SU-DHL-6 (cell line): ENCODE results near the gene KRTAP4-4.

Source experiments
- H2AFZ ChIP-seq: fragments of 200-600 bp; sonication (generic); 2 replicates; pipeline ENCODE4 v1.6.1; 2014; ENCODE audit warnings: low read depth, mild to moderate bottlenecking, moderate library complexity, mixed read lengths, antibody characterized with exemption, low read length; ENCODE audit not compliant: severe bottlenecking
- H3F3A ChIP-seq: fragments of 200-600 bp; shearing (Covaris generic); 2 replicates; pipeline ENCODE4 v1.6.0; 2016; ENCODE audit warnings: antibody characterized with exemption, mild to moderate bottlenecking; ENCODE audit not compliant: insufficient read depth
- H3K27ac ChIP-seq: fragments of 200-600 bp; sonication (generic); 2 replicates; pipeline ENCODE4 v1.5.1; 2016; ENCODE audit warnings: low read depth, mild to moderate bottlenecking, low read length, moderate library complexity, mixed read lengths
- H3K27me3 ChIP-seq: fragments of 200-600 bp; sonication (generic), shearing (Covaris generic); 2 replicates; pipeline ENCODE4 v1.6.0; 2014; ENCODE audit warnings: mild to moderate bottlenecking, low read length
- H3K36me3 ChIP-seq: fragments of 200-600 bp; sonication (generic); 2 replicates; pipeline ENCODE4 v1.6.1; 2014; ENCODE audit warnings: mild to moderate bottlenecking, low read length, mixed read lengths
- H3K4me2 ChIP-seq: fragments of 300-600, 200-600 bp; shearing (Covaris generic), sonication (generic); 2 replicates; pipeline ENCODE4 v1.6.0; 2014; ENCODE audit warnings: low read length, low read depth, mild to moderate bottlenecking; ENCODE audit not compliant: poor library complexity, severe bottlenecking
- H3K4me3 ChIP-seq: fragments of 200-600 bp; sonication (generic); 2 replicates; pipeline ENCODE4 v1.5.1; 2014; ENCODE audit warnings: antibody characterized with exemption, low read length, mild to moderate bottlenecking, mixed read lengths; ENCODE audit not compliant: insufficient read depth, poor library complexity, severe bottlenecking
- H3K79me2 ChIP-seq: fragments of 200-600 bp; sonication (generic); 2 replicates; pipeline ENCODE4 v1.6.1; 2014; ENCODE audit warnings: mild to moderate bottlenecking, low read length, moderate library complexity; ENCODE audit not compliant: insufficient read depth
- H3K9ac ChIP-seq: fragments of 200-600 bp; sonication (generic); 2 replicates; pipeline ENCODE4 v1.7.0; 2014; ENCODE audit warnings: mild to moderate bottlenecking, low read length
- H3K9me2 ChIP-seq: fragments of 200-600 bp; sonication (generic); replicated peaks from 2 replicates; pipeline ENCODE4 v1.6.1; 2014; ENCODE audit warnings: low read length; ENCODE audit not compliant: insufficient read depth
- H3K9me3 ChIP-seq: fragments of 200-600 bp; sonication (generic); 2 replicates; pipeline ENCODE4 v1.6.1; 2014; ENCODE audit warnings: low read length, mixed read lengths; ENCODE audit not compliant: insufficient read depth
- H4K20me1 ChIP-seq: fragments of 200-600 bp; sonication (generic); 2 replicates; pipeline ENCODE4 v1.6.1; 2014; ENCODE audit warnings: low read depth, mild to moderate bottlenecking, antibody characterized with exemption, low read length, moderate library complexity, mixed read lengths
- EZH2phosphoT487 ChIP-seq: fragments of 200-600 bp; sonication (generic), shearing (Covaris generic); conservative IDR thresholded peaks from 2 replicates; pipeline ENCODE4 v1.6.1; 2018; ENCODE audit warnings: mild to moderate bottlenecking, antibody characterized with exemption, low read length, moderate library complexity, mixed read lengths
- TF ChIP-seq, protein P1 (sequence below): fragments of 200-600 bp; sonication (generic); IDR thresholded peaks from one replicate; pipeline ENCODE4 v1.5.1; 2017; ENCODE audit warnings: antibody characterized with exemption, mild to moderate bottlenecking, low read length, moderate library complexity; ENCODE audit not compliant: insufficient read depth, poor library complexity, severe bottlenecking

KRTAP4-4 gene

DNA sequence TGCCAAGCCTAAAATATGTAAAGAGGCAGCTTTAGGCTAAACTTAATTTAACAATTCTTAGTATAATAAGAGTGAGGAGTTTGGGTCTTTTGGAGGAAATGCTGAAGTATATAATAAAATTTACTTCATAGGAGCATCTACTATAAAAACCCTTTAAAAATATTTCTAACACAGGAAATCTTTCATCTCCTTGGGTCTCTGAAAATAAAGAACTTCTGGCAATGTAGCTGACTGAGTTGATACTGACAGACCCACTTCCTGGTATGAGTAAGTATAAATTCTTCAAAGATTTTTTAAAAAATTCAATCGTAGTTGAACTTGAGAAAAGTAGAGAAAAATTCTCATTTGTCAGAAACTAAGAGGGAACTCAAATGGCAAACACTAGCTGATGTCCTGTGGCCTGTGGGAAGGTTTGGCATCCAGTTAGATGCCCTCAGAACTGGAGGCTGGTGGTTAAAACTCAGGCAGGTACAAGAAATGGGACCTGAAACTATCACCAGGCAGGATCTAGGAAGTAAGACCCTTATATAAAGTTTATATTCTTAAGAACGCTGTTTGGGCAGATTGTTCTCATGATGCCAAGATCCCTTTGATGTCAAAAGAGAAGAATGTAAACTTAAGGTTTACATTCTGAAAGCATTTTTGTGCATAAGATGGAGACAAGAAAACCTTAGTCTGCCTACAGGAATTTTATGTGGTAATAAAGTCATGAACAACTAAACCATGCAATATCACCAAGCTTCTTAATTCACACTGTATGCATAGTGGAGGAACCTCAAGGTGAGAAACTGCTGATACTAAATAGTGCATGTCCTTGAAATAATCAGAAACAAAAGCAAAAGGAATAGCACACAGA is 26.4 kb downstream of the KRTAP4-4 start:
- H3K27ac ChIP-seq: no peak overlapping the region
- H3K4me2 ChIP-seq: no peak overlapping the region
- H4K20me1 ChIP-seq: no peaks in the 10 kb centered on the region
- H3K4me3 ChIP-seq: no peak overlapping the region
- H3F3A ChIP-seq: no peaks in the 10 kb centered on the region
- H3K27me3 ChIP-seq: no peaks in the 10 kb centered on the region
- no peaks in the 10 kb centered on the region for H3K9me3 ChIP-seq
- no peak overlapping the region for H2AFZ ChIP-seq
- no peaks in the 10 kb centered on the region for H3K9me2 ChIP-seq
- no peak for TF ChIP-seq EZH2phosphoT487
- TF ChIP-seq, protein P1, sequence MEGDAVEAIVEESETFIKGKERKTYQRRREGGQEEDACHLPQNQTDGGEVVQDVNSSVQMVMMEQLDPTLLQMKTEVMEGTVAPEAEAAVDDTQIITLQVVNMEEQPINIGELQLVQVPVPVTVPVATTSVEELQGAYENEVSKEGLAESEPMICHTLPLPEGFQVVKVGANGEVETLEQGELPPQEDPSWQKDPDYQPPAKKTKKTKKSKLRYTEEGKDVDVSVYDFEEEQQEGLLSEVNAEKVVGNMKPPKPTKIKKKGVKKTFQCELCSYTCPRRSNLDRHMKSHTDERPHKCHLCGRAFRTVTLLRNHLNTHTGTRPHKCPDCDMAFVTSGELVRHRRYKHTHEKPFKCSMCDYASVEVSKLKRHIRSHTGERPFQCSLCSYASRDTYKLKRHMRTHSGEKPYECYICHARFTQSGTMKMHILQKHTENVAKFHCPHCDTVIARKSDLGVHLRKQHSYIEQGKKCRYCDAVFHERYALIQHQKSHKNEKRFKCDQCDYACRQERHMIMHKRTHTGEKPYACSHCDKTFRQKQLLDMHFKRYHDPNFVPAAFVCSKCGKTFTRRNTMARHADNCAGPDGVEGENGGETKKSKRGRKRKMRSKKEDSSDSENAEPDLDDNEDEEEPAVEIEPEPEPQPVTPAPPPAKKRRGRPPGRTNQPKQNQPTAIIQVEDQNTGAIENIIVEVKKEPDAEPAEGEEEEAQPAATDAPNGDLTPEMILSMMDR: no peak
- H3K9ac ChIP-seq: no peak overlapping the region
- no peaks in the 10 kb centered on the region for H3K79me2 ChIP-seq
- no peaks in the 10 kb centered on the region for H3K36me3 ChIP-seq

DNA sequence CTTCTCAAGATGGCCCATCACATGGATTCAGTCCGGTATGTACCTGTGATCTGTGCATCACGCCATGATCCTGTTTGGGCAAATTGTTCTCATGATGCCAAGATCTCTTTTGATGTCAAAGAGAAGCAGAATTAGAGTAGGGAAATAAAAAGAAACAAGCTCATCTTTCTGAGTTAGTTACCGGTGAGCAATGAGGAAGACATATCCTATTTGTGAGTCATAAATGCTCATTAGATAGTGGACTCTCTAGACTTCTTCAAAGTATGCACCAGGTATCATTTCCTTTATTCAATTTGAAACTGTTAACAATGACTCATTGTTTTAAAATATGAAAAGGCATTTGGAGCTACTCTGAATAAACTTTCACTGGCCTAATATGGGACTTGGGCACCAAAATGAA is 28.6 kb downstream of the KRTAP4-4 start:
- H3F3A ChIP-seq: no peaks in the 10 kb centered on the region
- no peak overlapping the region for H3K27ac ChIP-seq
- no peak overlapping the region for H2AFZ ChIP-seq
- no peaks in the 10 kb centered on the region for H4K20me1 ChIP-seq
- no peaks in the 10 kb centered on the region for H3K27me3 ChIP-seq
- no peaks in the 10 kb centered on the region for H3K79me2 ChIP-seq
- H3K36me3 ChIP-seq: no peaks in the 10 kb centered on the region
- no peaks in the 10 kb centered on the region for H3K9me3 ChIP-seq
- no peak overlapping the region for H3K4me2 ChIP-seq
- TF ChIP-seq, protein P1: no peak
- no peak for TF ChIP-seq EZH2phosphoT487
- no peaks in the 10 kb centered on the region for H3K9me2 ChIP-seq
- H3K4me3 ChIP-seq: no peak overlapping the region
- no peak overlapping the region for H3K9ac ChIP-seq

DNA sequence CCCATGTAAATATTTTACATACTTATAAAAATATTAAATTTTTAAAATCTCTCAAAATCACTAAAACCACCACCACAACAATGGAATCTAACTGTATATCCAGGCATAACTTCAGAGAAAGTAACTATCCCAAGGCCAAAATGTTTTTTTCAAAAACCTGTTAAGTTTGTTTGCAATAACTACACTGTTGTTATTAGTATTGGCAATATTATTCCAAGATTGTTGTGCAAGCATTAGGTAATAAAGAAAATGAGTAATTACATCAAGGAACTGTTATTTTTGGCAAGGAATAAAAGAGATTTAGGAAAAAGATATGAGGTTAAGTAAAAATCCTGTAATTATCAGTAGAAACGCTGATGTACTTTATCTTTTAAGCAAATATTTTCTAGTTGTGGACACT is 33.2 kb downstream of the KRTAP4-4 start:
- Histone ChIP-seq H3K27ac (no peak overlapping the region), H4K20me1 (no peaks in the 10 kb centered on the region), H3K79me2 (no peaks in the 10 kb centered on the region), H3K9me3 (0 out of 2 replicates have a peak, but pooled peaks cover under 1% of the 10 kb centered on the region), H3K4me2 (no peak overlapping the region), H3K9ac (no peak overlapping the region), H3F3A (no peaks in the 10 kb centered on the region), H3K4me3 (no peak overlapping the region), H3K27me3 (no peaks in the 10 kb centered on the region), H3K36me3 (no peaks in the 10 kb centered on the region), H3K9me2 (no peaks in the 10 kb centered on the region), H2AFZ (no peak overlapping the region)
- TF ChIP-seq, protein P1: no peak
- TF ChIP-seq EZH2phosphoT487: no peak
